Right lung (tissue), 5 donors: ENCODE data around the gene CMKLR1. TPM values are rescaled to one million over a fixed set of nuclear protein-coding genes. Genes with fewer than 3 reads are reported as not detected.

Source experiments
- DNase-seq, 2 donors: peaks; one replicate each; pipeline ENCODE4 v3.0.0-alpha.2; 2013
- polyA plus RNA-seq, 5 donors: library from polyadenylated mRNA; unstranded; fragments of 120-200 nt; gene quantifications; one replicate each; pipeline versions ENCODE4 v1.2.1 to v1.2.3, GENCODE V29; 2013; ENCODE audit warnings: inconsistent platforms in 1 of 5, low replicate concordance in 1 of 5; ENCODE audit not compliant: insufficient read length in 5 of 5, insufficient read depth in 1 of 5

CMKLR1 gene
- polyA plus RNA-seq, 5 donors, result 10.1 to 13.5 (median 12.7) TPM

DNA sequence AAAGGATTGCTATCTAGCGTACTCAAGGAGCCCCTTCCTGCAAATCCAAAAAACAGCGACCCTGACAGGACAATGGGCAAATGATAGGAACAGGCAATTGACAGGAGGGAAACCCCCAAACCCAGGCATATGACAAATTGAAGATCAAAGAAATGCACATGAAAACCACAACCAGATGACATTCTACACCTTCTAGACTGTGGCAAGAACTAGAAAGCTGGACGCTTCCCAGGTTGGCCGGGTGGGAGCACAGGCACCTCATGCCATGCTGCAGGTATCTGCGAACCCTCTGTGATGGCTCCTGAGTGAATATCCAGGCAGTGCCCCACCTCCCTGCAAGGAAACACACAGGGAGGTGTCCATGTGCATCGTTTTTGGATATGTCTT, 37.1 kb downstream of the CMKLR1 start:
- DNase-seq, result no peak

DNA sequence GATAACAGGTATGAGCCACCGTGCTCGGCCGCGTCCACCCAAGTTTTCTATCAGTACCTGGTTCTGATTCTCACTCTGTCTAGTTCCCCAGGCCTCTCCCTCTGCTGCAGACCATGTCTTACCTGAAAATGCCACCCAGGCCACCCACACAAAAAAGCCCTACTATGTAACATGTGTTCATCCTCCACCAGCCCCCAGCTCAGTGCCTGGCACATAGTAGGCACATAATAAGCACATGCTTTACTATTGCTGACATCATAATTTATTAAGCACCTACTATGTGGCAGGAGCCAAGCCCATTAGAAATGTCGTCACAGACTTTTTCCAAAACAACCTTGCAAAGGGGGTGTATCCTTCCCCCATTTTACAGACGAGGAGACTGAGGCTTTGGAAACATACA, 37.8 kb downstream of the CMKLR1 start:
- no peak for DNase-seq

DNA sequence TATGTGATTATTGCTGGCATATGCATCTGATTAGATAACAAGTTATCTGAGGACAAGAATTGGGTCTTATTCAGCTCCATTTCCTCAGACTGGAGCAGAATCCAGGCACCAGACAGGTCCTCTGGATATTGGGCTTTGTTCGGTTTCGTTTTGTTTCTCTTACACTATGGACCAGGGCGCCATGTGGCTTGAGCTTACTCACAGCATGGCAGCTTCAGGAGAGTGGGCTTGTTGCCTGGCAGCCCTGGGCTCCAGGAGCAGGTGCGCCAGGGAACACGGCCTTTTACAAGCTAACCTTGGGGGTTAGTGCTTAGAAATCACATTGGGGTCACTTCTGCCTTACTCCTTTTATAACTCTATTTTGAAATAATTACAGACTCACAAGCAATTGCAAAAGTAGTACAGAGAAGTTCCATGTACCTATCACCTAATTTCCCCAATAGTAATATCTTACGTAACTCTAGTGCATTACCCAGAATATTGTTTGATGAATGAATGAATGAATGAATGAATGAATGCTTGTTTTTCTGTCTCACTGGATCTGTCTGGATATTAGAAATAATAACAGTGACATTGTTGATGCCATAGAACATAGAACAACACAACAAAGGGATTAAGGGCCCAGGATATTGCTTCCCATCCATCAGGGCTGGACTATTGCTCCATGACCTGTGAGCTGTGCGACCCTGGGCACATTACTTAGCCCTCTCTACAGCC, 39.0 kb downstream of the CMKLR1 start:
- no peak for DNase-seq

DNA sequence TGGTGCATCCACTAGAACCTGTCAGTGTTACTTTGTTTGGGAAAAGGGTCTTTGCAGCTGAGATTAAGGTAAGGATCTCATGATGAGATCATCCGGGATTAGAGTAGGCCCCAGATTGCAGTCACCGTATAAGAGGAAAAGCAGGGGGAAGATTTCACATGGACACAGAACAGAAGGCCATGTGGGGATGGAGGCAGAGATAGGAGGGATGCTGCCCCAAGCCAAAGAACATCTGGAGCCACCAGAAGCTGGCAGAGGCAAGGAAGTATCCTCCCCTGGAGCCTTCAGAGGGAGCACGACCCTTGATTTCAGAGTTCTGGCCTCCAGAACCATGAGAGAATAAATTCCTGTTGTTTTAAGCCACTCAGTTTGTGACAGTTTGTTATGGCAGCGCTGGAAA, 39.6 kb downstream of the CMKLR1 start:
- DNase-seq, result no peak

DNA sequence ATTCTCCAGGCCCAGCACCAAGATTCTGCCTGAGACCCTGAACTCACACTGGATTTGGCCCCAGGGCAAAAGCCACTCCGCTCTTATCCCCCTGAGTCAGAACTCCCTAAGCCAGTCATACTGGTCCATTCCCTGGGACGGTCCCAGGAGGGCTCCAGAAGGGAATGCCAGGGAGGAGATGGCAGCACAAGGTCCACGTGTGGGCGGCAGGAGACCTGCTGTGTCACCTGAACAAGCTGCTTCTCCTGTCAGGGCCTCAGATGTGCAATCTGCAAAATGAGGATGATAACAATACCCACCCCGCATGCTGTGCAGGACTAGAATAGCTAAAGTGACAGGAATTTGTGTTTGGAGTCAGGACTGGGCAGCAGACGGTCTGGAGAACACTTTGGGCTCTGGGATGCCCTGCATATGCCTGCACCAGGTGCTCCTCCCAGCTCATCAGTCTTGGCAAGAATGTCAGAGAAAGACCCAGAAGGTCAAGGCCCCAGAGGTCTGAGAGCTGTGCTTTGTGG, 40.3 kb downstream of the CMKLR1 start:
- DNase-seq, result no peak

DNA sequence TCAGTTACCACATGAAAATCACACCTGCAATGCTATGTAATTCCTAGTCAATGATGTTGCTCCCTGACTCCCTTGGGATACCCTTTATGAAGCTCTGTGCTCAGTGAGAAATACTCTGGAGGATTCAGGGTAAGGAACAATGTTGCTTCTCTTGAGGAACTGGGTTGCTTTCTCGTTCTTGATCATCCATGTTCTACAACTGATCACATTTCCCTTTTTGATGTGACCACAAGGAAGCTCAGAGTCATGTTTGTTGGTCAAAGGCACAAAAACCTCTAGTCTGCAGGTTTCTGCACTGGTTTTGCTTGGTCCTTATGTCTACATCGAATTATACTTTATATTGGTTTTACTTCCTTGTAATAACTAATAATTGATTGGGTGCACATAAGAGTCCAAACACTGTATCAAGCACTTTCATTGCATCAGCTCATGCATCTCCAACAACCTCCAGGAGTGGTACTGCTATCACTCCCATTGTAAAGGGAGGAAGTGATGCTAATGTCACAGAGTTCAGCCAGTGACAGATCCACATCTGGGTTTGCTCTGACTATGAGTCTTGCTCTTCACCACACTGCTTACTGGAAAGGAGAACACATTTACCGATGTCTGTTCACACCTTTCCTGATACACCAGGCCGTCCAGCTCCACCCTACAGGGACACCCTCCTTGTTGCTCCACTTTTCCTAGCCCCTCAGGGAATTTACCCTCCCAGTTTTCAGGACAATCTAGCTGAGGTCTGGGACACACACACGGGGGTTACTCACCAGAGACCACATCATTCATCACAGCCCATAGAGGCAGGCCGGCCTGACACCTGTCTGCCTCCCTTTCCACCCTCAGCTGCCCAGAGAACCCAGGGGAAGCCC, 41.0 kb downstream of the CMKLR1 start:
- no peak for DNase-seq

DNA sequence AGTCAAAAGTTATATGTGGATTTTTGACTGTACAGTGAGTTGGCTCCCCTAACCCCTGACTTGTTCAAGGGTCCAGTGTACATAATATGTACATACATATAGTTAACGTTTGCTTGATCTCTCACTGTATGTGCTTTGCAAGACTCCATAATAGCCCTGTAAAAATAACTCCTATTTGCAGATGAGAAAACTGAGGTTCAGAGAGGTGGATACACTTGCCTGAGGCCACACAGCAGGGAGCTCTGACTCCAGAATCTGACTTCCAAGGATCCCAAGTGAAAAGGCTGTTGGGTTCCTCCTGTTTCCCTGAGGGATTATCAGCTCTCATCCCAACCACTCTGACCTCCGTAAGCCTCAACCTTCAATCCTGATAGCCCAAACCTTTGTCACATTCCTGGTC, 41.7 kb downstream of the CMKLR1 start:
- DNase-seq, result no peak

DNA sequence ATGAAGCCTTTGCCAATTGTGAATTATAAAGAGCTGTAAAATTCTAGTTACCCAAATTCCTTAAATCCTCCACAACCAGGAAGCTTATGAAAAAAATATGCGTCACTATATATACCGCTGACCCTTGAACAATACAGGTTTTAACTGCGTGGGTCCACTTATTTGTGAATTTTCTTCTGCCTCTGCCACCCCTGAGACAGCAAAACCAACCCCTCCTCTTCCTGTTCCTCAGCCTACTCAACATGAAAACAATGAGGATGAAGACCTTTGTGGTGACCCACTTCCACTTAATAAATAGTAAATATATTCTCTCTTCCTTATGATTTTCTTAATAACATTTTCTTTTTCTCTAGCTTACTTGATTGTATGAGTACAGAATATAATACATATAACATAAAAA, 42.2 kb downstream of the CMKLR1 start:
- no peak for DNase-seq

DNA sequence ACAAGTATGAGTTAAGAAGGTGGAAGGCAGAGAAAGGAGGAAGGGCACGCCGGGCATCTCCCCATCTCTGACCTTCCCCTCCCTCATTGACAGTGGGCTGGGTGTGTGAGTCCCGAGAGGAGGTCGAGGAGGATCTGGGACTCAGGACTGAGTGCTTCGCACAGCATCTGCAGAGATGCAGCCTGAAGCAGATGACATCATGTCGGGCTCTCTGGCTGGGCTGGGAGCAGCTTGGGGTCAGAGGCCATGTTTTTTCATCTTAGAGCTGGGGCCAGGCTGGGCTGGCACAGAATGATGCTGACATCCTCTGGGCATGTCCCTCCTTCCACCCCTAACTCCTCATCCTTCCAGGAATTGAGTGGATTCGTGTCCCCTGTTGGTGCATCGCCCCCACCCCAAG, 43.5 kb downstream of the CMKLR1 start:
- DNase-seq, result no peak

DNA sequence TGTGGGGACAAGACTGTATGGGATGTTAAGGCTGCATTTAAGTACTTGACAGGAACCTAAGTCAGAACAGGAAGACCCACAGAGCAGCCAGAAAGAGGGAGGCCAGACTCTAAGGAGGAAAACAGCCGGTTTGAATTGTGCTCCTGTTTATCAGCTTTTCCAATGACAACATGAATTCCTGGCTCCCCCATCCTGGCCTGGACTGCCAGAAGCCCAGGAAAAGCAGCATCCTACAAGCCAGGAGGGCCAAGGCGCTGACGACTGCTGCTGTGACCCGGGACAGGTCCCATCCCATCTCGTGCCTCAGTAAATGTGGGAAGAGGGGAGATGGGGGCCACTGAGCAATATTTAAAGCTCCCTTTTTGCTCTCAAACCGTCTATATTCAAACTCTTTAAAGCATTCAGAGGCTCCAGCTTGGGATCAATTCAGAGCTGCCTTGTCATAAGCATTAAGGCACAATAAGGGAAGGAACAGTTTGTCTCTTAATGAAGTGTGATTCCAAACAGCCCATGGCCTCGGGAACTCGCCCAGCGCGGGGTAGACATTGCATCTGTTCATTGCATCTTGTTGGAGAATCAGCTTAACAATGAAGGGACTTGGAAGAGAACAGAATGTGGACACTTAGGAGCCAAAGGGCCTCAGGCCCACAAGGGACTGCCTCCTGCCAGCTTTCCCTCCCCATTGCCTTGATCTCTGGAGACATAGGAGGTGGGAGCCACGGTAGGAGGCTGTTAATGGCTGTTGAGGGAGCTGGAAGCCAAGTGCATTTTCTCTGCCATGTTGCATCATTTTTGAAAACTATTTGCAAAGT, 49.6 kb downstream of the CMKLR1 start:
- DNase-seq, result peak; percentile 94 to 96

DNA sequence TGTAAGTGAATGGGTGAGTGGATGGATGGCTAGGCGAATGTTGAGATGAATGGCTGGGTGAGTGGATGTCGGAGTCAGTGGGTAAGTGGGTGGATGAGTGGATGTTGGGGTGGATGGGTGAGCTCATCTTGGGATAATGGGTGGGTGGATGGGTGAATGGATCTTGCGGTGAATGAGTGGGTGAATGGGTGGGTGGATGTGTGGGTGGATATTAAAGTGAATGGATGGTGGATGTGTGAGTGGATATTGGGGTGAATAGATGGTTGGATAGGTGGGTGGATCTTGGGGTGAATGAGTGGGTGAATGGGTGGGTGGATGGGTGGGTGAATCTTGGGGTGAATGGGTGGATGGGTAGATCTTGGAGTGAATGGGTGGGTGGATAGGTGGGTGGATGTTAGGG, 51.9 kb downstream of the CMKLR1 start:
- no peak for DNase-seq

DNA sequence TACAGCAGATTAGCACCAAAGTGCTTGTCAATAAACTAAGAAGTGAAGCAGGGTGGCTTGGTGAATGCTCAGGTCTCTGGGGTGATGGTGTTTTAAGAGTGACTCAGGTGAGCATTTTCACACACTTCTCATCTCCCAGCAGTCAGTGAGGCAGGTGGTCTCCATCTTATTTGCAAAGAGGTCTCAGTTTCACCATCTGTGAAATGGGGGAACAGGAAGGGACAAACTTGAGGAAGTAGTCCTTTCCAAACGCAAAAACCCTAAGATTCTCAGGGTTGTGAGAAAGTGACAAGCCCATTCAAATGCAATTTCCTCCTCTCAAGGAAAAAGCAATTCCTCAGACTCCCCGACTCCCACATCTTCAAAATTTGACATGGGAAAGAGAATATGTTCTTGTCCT, 54.1 kb downstream of the CMKLR1 start:
- DNase-seq, result no peak

DNA sequence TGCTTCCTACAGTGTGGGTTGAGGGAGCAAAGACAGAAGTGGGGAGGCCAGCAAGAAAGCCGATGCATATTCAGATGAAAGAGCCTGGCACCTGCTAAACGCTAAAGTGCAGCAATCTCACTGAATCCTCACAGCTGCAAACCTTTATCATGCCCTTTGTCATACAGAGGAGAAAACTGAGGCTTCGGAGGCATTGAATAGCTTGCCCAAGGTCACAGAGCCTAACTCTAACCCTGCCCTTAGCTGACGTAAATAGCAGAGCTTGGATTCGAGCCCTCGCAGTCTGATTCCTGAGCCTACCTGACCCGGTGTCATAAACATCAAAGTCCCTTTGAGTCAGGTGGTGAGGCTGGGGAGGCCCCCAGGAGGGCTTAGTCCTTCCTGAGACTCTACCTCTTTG, 54.9 kb downstream of the CMKLR1 start:
- DNase-seq, result no peak

DNA sequence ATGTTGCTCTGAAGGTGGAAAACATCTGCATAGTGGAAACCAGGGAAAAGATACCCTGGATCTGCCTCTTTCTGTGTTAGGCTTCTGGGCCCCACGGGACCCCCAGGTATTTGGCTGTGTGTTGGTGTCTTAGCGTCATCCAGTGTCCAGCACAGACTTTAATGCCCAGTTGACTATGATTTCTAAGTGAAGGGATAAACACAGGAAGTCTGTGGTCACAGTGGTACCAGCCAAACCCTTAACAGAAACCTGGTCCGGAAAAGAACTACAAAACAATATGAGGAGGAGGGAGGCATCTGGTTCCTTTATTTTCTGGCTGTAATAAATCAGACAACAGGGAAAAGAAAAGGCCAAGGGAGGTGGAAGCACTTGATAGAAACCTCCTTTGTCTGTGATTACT, 56.4 kb downstream of the CMKLR1 start:
- no peak for DNase-seq

DNA sequence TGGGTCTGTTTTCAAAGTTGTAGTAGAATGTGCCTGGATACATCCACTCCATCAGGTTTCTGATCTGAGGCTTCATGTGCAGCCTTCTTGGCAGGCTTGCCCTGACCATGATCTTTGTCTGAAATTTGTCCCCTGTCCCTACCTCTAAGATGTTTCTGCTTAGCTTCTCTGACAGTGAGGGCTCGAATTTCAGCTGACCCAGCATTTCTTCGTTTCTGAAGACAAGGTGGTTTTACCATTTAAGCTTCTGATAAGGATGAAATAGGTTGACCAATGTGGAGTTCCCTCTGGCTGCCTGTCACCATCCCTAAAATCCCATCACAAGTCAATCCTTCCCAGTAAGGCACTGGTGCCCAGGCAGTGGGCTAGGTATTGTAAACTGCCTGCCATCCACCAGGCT, 57.0 kb downstream of the CMKLR1 start:
- no peak for DNase-seq

DNA sequence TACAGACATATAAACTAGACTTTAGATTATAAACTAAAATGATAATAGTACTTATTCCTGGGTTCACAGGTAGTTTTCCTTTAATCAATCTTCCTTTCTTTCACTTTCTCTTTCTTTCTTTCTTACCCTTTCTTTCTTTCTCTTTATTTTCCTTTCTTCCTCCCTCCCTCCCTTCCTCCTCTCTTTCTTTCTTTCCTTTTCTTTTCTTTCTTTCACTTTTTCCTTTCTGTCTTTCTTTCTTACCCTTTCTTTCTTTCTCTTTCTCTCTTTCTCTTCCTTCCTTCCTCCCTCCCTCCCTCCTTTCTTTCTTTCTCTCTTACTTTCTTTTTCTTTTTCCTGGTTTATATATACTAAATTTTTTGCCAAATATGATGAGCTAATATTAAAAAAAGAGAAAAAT, 61.5 kb downstream of the CMKLR1 start:
- no peak for DNase-seq

DNA sequence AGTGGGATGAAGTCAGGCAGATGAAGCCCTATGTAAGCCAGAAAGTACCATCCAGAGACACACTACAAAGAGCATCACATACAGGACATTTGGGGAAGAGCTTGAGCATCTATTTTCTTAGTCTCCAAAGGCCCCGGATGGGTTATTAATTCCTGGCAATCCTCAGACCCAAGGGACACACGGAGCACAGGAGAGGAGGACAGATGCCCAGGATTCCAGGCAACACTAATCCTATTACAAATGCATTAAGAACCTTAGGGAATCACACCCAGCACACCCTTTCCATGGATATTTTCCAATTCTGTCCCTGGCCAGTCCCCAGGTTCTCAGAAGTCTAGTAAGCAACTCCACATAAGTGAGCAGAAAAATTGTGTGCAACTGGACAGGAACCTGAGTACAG, 65.9 kb downstream of the CMKLR1 start:
- DNase-seq, result no peak

DNA sequence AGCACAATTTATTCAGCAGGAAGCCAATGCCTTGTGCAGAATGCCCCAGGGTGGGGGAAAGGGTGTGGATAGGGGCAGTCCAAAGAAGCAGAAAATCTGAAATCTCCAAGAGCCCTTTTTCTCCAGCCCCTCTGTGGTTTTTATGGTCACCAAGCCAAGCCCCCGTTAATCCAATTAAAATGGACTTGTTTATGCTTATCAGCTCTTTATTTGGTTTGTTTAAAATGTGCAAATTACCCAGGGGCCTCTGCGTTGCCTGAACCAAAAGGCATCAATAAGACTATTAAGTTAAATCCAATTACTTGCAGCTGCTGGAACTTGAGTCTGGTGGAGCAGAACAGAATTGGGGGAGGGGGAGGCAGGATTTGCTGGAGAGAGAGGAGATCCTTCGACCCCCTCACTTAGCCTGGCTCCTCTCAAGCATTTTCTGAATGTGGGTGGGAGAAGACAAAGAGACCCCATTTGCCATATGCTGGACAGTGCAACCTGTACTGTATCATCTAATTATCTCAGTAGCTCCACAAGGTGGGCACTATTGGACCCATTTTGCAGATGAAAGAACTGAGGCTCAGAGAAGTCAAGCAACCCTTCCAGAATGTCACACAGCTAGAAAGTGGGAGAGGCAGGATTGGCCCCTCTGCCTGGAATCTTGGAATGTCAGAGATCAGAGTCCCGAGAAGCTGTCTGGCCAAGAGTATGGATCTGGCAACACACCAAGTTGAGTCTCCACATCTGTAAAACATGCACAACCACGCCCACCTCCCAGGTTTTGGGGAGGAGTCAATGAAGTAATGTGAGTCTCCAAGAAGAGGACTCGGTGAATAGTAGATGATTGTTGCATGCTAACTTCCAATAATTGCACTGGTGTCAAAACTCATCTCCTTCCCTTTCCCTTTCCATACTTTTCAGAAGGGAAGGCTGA, 66.9 kb downstream of the CMKLR1 start:
- no peak for DNase-seq

DNA sequence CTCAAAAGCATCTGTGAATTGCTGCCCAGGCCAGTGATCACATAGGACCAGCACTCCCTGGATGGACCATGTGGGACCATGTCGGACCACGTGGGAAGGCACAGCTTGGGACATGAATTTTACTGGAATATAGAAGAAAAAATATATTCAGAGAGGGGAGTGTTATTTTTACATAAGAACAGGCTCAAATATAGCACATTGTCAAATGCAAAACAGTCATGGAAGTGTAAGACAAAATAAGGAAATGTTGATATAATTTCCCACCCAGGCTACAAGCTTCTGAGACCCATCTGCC, 68.3 kb downstream of the CMKLR1 start:
- DNase-seq, result no peak

DNA sequence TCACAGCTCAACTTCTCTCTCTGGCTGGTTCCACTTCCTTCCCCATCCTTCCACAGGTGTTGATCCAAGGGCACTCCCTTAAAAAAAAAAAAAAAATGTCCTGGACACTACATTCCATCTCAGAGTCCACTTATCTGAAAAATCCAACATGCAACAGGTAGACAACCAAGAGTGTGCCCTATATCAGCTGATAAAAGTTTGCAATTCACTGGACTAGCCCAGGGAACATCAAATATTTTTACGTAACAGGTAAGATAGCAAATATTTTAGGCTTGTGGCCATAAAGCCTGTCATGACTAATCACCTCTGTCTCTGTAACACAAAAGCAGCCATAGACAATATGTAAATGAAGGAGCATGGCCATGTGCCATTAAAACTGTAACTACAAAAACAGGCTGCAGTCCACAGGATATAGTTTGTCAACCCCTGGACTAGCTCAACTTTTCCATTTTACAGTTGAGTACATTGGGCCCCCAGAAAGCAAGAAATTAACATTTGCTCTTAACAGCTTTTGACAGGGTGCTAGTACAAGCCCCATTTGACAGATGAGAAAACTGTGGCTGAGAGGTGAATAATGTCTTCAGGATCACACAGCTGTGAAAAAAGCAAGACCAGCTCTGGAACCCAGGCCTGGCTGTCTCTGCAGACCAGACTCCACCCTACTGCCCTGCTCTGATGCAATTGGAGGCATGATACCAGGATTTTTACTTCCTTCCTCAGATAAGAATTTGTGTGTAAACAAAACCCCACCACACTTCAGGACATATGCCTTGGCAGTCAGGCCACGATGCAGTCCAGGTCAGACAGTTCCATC, 68.9 kb downstream of the CMKLR1 start:
- no peak for DNase-seq

DNA sequence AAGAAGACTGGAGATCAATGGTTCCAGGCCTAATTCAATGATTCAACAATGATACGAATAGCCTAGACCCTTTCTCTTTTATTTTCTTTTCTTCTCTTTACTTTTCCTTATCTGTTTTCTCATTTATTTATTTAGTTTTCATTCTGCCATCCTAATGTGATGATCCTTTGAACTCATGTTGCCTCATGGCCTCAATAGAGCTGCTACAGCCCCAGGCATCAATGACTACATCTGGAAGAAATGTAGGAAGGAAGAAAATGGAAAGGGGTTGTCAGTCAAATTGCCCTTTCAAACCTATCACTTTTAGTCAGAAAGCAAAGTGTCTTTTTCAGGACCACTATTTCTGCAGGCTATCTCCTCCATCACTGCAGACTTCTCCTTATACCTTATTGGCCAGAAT, 69.9 kb downstream of the CMKLR1 start:
- DNase-seq, result no peak
